Stimulated activated CD4-positive, alpha-beta T cell treated with anti-CD3 and anti-CD28 coated beads, Interleukin-12 subunit alpha, Interleukin-12 subunit beta, amount 100 ng/mL, for 48 hours (primary cell): Measurements from ENCODE around the gene MT1X.
A peak's percentile ranks its signal among the peaks of the same experiment; 100 is the strongest.

Experiments used
- DNase-seq, 3 donors: peaks; one replicate each; pipeline ENCODE4 v3.0.0-alpha.2; 2020; ENCODE audit warnings: low read depth in 2 of 3, low spot score in 1 of 3

MT1X gene

GRCh38 chr16:56681939-56682702 lies at the start of gene MT1X:
TSS of gene MT1X (plus strand) at chr16:56682470. CDS start at chr16:56682541, 71 bp downstream.
- DNase-seq, result peak; percentile 83 to 86 (median 85)

GRCh38 chr16:56632848-56633365 lies 49.4 kb upstream of the MT1X start:
- no peak for DNase-seq

GRCh38 chr16:56633535-56633934 lies 48.7 kb upstream of the MT1X start:
- no peak for DNase-seq

DNA sequence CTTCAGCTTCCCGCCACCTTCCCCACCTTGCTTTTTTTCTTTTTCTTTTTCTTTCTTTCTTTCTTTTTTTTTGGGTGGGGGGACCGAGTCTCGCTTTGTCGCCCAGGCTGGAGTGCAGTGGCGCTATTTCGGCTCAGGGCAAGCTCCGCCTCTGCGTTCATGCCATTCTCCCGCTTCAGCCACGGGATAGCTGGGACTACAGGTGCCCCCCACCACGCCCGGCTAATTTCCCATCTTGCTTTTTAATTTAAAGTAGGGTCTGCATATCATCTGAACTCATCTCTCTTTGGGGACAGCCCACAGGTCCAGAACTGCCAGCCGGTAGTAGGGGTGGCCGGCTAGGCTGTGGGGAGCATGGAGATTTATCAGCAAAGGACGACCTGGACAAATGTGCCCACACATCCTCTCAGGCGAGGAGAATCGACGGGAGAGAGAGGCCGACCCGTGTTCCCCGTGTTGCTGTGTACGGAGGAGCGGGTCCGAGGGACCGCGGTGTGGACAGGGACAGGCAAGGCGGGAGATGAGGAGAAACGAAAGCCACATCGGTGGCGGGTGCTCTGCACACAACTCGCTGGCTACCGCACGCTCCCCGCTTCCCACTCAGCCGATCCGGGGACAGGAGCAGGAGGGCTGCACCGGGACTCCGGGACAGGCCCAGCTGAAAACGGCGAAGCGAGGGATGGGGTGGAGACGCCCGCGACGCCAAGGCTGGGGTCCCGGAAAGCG lies 47.4 kb upstream of the MT1X start:
- no peak for DNase-seq

DNA sequence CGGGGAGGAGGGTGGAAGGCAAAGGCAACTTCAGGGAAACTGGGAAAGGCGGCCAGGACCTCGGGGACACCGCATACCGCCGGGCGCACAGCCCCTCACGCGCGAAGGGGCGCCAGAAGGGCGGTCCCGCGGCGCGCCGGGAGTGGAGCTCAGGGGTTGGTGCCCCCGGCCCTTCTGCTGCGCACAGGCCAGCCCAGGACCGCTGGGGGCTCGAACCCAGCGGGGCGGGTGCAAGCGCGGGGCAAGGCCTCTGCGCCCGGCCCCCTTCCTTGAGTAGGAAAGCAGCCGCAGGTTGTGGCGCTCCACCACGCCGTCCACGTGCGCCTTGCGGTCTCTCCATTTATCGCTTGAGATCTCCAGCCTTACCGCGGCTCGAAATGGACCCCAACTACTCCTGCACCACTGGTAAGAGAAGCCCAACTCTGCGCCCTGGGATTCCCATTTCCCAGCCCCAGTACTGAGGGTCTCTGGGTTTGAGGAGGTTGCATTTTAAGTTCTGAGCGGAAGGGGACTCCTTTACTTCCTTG lies 46.8 kb upstream of the MT1X start:
- no peak for DNase-seq

- no peak for DNase-seq
Measured at GRCh38 chr16:56636616-56637413, 45.5 kb upstream of the MT1X start.

DNA sequence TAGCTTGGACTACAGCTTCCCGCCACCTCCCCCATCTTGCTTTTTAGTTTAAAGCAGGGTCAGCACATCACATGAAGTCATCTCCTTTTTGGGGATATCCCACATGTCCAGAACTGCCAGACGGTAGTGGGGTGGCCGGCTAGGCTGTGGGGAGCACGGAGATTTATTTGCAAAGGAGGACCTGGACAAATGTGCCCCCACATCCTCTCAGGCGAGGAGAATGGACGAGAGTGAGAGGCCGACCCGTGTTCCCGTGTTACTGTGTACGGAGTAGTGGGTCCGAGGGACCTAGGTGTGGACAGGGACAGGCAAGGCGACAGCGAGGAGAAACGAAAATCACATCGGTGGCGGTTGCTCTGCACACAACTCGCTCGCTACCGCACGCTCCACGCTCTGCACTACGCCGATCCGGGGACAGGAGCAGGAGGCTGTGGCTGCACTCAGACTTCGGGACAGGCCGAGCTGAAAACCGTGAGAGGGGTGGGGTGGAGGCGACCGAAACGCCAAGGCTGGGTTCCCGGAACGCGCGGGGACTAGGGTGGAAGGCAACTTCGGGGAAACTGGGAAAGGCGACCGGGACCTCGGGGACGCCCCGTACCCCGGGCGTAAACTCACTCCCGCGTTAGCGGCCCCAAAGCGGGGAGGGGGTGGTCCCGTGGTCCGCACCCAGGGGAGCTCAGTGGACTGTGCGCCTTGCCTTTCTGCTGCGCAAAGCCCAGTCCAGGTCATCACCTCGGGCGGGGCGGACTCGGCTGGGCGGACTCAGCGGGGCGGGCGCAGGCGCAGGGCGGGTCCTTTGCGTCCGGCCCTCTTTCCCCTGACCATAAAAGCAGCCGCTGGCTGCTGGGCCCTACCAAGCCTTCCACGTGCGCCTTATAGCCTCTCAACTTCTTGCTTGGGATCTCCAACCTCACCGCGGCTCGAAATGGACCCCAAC lies 44.2 kb upstream of the MT1X start, which contains the start of gene MT1A:
Gene MT1A (plus strand): TSS at position 853 of the 937 bp plus-strand sequence. CDS start 73 bp downstream, at position 926.
- DNase-seq, result no peak

DNA sequence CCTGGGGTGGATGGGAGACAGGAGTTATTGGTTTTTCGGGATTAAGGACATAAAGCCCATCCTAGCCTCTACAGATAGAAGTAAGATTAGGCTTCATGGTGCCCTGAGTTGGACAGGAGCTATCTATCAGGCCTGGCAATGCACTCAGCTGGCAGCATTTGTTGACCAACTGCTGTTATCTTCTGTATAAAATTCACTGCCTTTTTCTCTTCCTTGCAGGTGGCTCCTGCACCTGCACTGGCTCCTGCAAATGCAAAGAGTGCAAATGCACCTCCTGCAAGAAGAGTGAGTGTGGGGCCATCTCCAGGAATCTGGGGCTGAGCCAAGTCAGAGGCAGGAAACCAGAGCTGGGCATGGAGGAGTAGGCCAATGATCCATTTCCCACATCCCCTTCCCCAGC lies 43.2 kb upstream of the MT1X start:
- no peak for DNase-seq

DNA sequence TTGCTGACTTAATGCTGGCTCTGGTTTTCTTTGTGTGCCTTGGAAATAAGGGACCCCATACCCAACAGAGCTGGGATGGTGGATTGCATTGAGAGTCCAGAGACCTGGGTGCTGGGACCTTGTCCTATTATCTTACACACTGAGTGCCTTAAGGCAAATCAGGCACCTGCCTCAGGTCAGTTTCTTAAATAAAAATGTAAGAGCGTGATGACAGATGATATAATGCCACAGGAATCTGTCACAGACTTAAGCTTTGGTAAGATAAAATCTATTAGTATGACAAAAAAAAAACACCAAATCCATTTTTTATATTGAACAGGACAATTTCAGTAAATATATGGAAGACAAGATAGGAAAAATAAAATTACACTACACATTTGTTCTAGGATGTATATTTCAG lies 42.2 kb upstream of the MT1X start:
- DNase-seq, result no peak

- no peak for DNase-seq
Measured at GRCh38 chr16:56641166-56641565, 41.1 kb upstream of the MT1X start.

- peak; percentile 58 to 80 (median 59) for DNase-seq
Measured at GRCh38 chr16:56643080-56643778, 39.0 kb upstream of the MT1X start.

DNA sequence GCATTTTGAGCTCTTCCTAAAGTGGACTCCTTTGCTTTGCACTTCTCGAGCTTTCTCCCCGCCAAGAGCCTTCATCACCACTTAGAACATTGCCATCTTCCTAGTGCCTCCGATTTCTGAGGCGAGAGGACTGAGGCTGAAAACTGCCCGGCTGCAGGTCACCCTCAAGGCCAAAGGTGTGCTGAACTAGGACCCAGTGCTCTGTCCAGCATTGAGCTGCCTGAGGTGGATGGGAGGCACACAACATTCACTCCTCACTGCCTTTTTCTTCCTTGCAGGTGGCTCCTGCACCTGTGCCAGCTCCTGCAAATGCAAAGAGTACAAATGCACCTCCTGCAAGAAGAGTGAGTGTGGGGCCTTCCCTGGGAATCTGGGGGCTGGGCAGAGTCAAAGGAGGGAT lies 38.4 kb upstream of the MT1X start:
- no peak for DNase-seq

- DNase-seq, result no peak
Measured at GRCh38 chr16:56645311-56645710, 37.0 kb upstream of the MT1X start.

DNA sequence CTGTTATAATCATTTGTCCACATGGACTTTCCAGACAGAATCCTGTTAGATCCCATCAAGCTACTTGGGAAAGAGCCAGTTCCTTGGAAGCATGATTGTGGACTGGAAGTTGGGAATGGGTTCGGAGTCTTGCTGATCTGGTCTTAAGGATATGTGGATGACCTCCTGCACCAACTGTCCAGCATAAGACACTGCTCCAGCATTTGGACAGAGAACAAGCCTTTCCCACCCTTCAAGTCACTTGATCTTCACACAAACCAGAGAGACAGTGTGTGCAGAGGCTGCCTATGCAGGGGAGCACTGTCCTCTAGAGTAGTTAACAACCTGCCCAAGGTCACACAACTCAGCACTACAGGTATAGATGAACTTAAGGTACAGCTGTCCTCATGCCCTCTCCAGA lies 36.4 kb upstream of the MT1X start:
- no peak for DNase-seq

- DNase-seq, result no peak
Measured at GRCh38 chr16:56647641-56648431, 34.4 kb upstream of the MT1X start.

GRCh38 chr16:56649271-56649670 lies 33.0 kb upstream of the MT1X start:
- no peak for DNase-seq

GRCh38 chr16:56649820-56650219 lies 32.5 kb upstream of the MT1X start:
- no peak for DNase-seq

- no peak for DNase-seq
Measured at GRCh38 chr16:56651586-56651985, 30.7 kb upstream of the MT1X start, which contains the start of gene MT1B. TSS of gene MT1B (plus strand) at chr16:56651886. CDS start at chr16:56651954, 68 bp downstream.

- DNase-seq, result no peak
Measured at GRCh38 chr16:56652600-56652999, 29.7 kb upstream of the MT1X start.
